Endothelial cell of umbilical vein (primary cell): ENCODE data around the gene APEX1. TPM values are rescaled to one million over a fixed set of nuclear protein-coding genes. Genes with fewer than 3 reads are reported as not detected.
A peak's percentile ranks its signal among the peaks of the same experiment; 100 is the strongest.

Experiments used
- BruUV-seq: library from RNA; stranded (reverse); fragments of 400-500 nt; replicated peaks from 2 replicates; lab custom pipeline; 2021; lab: Mats Ljungman, UMichigan
- CTCF ChIA-PET: fragments of 300-600, 350-600 bp; sonication (Branson Sonifier 250); formaldehyde crosslinking; loops from one replicate; lab custom pipeline; 2021; ENCODE audit warnings: antibody characterized with exemption, inconsistent platforms; lab: Charles Lee
- POLR2A ChIA-PET: fragments of 300-600, 350-600 bp; sonication (Branson Sonifier 250); formaldehyde crosslinking; loops from one replicate; lab custom pipeline; 2021; ENCODE audit warnings: antibody characterized with exemption, inconsistent platforms; lab: Charles Lee
- DNase-seq: peaks from one replicate; pipeline ENCODE4 v3.0.0-alpha.2; 2011; ENCODE audit warnings: low read depth, low spot score
- FAIRE-seq: peaks from 2 replicates; lab custom pipeline; 2011; peaks lifted over from hg19 to GRCh38; lab: Jason Lieb, UNC
- H2AFZ ChIP-seq: 2 replicates; pipeline ENCODE4 v1.6.0; 2012; ENCODE audit warnings: low read depth, low read length, control low read depth, inconsistent platforms
- H3K27ac ChIP-seq: 2 replicates; pipeline ENCODE4 v1.5.1; 2011; ENCODE audit warnings: low read depth, mild to moderate bottlenecking, control low read depth, low read length, moderate library complexity; ENCODE audit not compliant: insufficient read depth
- H3K27me3 ChIP-seq, 2 experiments: 2 replicates each; pipeline versions ENCODE4 v1.6.0 to v1.6.1; 2011; ENCODE audit warnings: low read length in 2 of 2, mixed read lengths in 1 of 2; ENCODE audit not compliant: control insufficient read depth in 2 of 2, insufficient read depth in 2 of 2
- H3K36me3 ChIP-seq, 2 experiments: 2 replicates in 1 of 2; 3 replicates in 1 of 2; pipeline ENCODE4 v1.5.1; 2011; ENCODE audit warnings: low read length in 2 of 2, mild to moderate bottlenecking in 1 of 2, moderate library complexity in 1 of 2; ENCODE audit not compliant: control insufficient read depth in 2 of 2, insufficient read depth in 2 of 2; ENCODE audit errors: extremely low read depth in 1 of 2
- H3K4me1 ChIP-seq: 3 replicates; pipeline ENCODE4 v1.5.1; 2011; ENCODE audit warnings: mild to moderate bottlenecking, low read length; ENCODE audit not compliant: control insufficient read depth, insufficient read depth; ENCODE audit errors: extremely low read depth
- H3K4me2 ChIP-seq: 2 replicates; pipeline ENCODE4 v1.6.1; 2011; ENCODE audit warnings: low read length, control low read depth, mixed read lengths; ENCODE audit not compliant: insufficient read depth
- H3K4me3 ChIP-seq, 3 experiments: fragments of 200-600 bp in 1 of 3; sonication (generic), shearing (Covaris generic) in 1 of 3; replicated peaks in 1 of 3; 2 replicates each; pipeline ENCODE4 v1.5.1; 2011 to 2016; ENCODE audit warnings: control low read depth in 3 of 3, low read length in 3 of 3, mild to moderate bottlenecking in 2 of 3, inconsistent platforms in 1 of 3, low read depth in 1 of 3, moderate library complexity in 1 of 3; ENCODE audit not compliant: insufficient read depth in 1 of 3
- H3K79me2 ChIP-seq: 2 replicates; pipeline ENCODE4 v1.6.0; 2012; ENCODE audit warnings: low read length, inconsistent platforms; ENCODE audit not compliant: control insufficient read depth, insufficient read depth
- H3K9ac ChIP-seq: replicated peaks from 2 replicates; pipeline ENCODE3; 2011; ENCODE audit warnings: low read length, control low read depth; ENCODE audit not compliant: insufficient read depth; ENCODE audit errors: extremely low read depth
- H3K9me1 ChIP-seq: replicated peaks from 3 replicates; pipeline ENCODE4 v1.6.0; 2011; ENCODE audit warnings: mild to moderate bottlenecking, low read length; ENCODE audit not compliant: control insufficient read depth, insufficient read depth; ENCODE audit errors: extremely low read depth
- H3K9me3 ChIP-seq: replicated peaks from 2 replicates; pipeline ENCODE4 v1.5.1; 2012; ENCODE audit warnings: low read length, inconsistent platforms; ENCODE audit not compliant: control insufficient read depth, insufficient read depth
- H4K20me1 ChIP-seq: replicated peaks from 2 replicates; pipeline ENCODE3; 2011; ENCODE audit warnings: mild to moderate bottlenecking, low read length; ENCODE audit not compliant: control insufficient read depth, insufficient read depth; ENCODE audit errors: extremely low read depth
- GATA2 ChIP-seq: IDR thresholded peaks from 2 replicates; pipeline ENCODE4 v1.7.0; 2011; ENCODE audit warnings: low read depth, mild to moderate bottlenecking, moderate library complexity, mixed read lengths, low read length; ENCODE audit not compliant: insufficient read length, insufficient read depth
- MAX ChIP-seq: IDR thresholded peaks from 2 replicates; pipeline ENCODE4 v1.6.1; 2011; ENCODE audit not compliant: insufficient read depth, insufficient read length
- POLR2A ChIP-seq: IDR thresholded peaks from 2 replicates; pipeline ENCODE4 v1.6.1; 2012; ENCODE audit warnings: low read depth, mild to moderate bottlenecking, control low read depth, low read length
- POLR2AphosphoS5 ChIP-seq: IDR thresholded peaks from 2 replicates; pipeline ENCODE4 v1.6.1; 2012; ENCODE audit warnings: low read depth, mild to moderate bottlenecking, control low read depth, low read length, moderate library complexity; ENCODE audit not compliant: insufficient read depth
- dilution Hi-C: fragments of 300-500 bp; cut with MboI; formaldehyde crosslinking; loops from one replicate; pipeline ENCODE4 v1.15.0; 2019; ENCODE audit warnings: low sequenced_read_pairs; ENCODE audit not compliant: extremely low pct_ligation_motif_present
- intact Hi-C: fragments of 100-400 bp; cut with micrococcal nuclease; formaldehyde crosslinking; loops from one replicate; pipeline ENCODE4 v1.10.0; 2022
- polyA plus RNA-seq, 4 experiments: library from polyadenylated mRNA; depleted of rRNA in 3 of 4; stranded (reverse) in 3 of 4; unstranded in 1 of 4; fragments of >200 nt; gene quantifications; 2 replicates each; pipeline versions ENCODE4 v1.2.1 to v1.2.3, GENCODE V29; 2011 to 2012; ENCODE audit warnings: missing spikeins in 1 of 4
- total RNA-seq: library from RNA; stranded (reverse); gene quantifications from 2 replicates; pipeline ENCODE4 v1.2.3, GENCODE V29; 2021

The APEX1 gene
- total and polyA plus RNA-seq, 2 donors (not counting 3 experiments of a cell fraction or from before 2014, with no cell fraction given): 231 to 304 TPM

- Histone ChIP-seq H4K20me1 (no peaks in the 10 kb centered on the region), H3K79me2 (peaks cover 44% of the 10 kb centered on the region), H3K27me3 (peaks cover 2 to 9% of the 10 kb centered on the region in 2 experiments), H3K4me1 (peaks cover 24% of the 10 kb centered on the region), H3K36me3 (peaks cover 6 to 8% of the 10 kb centered on the region in 2 experiments), H3K9me3 (no peaks in the 10 kb centered on the region), H3K4me3 (peak overlapping the region in 2 of 3 experiments; percentile 77 to 94), H3K9ac (peak overlapping the region; percentile 83), H3K9me1 (no peaks in the 10 kb centered on the region), H3K27ac (peak overlapping the region; percentile 76), H3K4me2 (peak overlapping the region; percentile 68), H2AFZ (peak overlapping the region; percentile 61)
- intact Hi-C loops: loop anchor here (1.0 kb wide), 5 partner anchors 8 to 137 kb away; partner anchors contain the start of genes APEX1, PIP4P1 and TEP1
- POLR2A ChIA-PET: interaction anchor here (0.8 to 4.2 kb wide), 5 partner anchors 13 to 142 kb away, joined by 3 to 32 read pairs (median 10); partner anchors contain the start of genes APEX1, OSGEP and PARP2
- dilution Hi-C loops: no loop called here
- no peak for TF ChIP-seq MAX
- TF ChIP-seq POLR2AphosphoS5: no peak
- no peak for DNase-seq
- FAIRE-seq: no peak
- CTCF ChIA-PET: interaction anchor here (0.6 to 2.7 kb wide), 2 partner anchors 53 to 126 kb away, joined by 3 to 16 read pairs; no protein-coding TSS in a partner anchor
- no TSS peak for BruUV-seq
These were observed 13.8 kb downstream of the APEX1 start for GRCh38 chr14:20468764-20469241.

GRCh38 chr14:20469242-20469889, 14.3 kb downstream of the APEX1 start, which contains the start of gene PNP:
Gene PNP (plus strand): TSS chr14:20469406. CDS start chr14:20469525, 119 bp downstream.
- Histone ChIP-seq H3K9me1 (no peaks in the 10 kb centered on the region), H2AFZ (peak within 1 kb of the TSS; percentile 61), H3K9ac (peak within 1 kb of the TSS; percentile 83), H3K9me3 (no peaks in the 10 kb centered on the region), H3K79me2 (peaks cover 50% of the 10 kb centered on the region), H3K27ac (peak within 1 kb of the TSS; percentile 76), H3K27me3 (peaks cover 2 to 6% of the 10 kb centered on the region in 2 experiments), H3K4me2 (peak within 1 kb of the TSS; percentile 94), H3K4me1 (peaks cover 24% of the 10 kb centered on the region), H3K4me3 (peak within 1 kb of the TSS; percentile 60 to 94 (median 77)), H4K20me1 (no peaks in the 10 kb centered on the region), H3K36me3 (peaks cover 8 to 9% of the 10 kb centered on the region in 2 experiments)
- DNase-seq (peak; percentile 89), FAIRE-seq (peak; percentile 98)
- TF ChIP-seq POLR2A (peak; percentile 99), POLR2AphosphoS5 (peak; percentile 100), GATA2 (no peak)
- dilution Hi-C loops: no loop called here
- CTCF ChIA-PET: interaction anchor here (1.4 to 2.7 kb wide), 4 partner anchors 13 to 137 kb away, joined by 4 to 16 read pairs (median 4); no protein-coding TSS in a partner anchor
- POLR2A ChIA-PET: interaction anchor here (0.7 to 4.2 kb wide), 13 partner anchors 8 to 215 kb away, joined by 3 to 32 read pairs (median 6); partner anchors contain the start of genes APEX1, CCNB1IP1, OSGEP and PARP2
- intact Hi-C loops: loop anchor here (1.0 kb wide), 5 partner anchors 8 to 137 kb away; partner anchors contain the start of genes APEX1, PIP4P1 and TEP1
- TSS peak; percentile 88 for BruUV-seq
